ENCODE data around the gene LARGE1. TPM values are rescaled to one million over a fixed set of nuclear protein-coding genes. Genes with fewer than 3 reads are reported as not detected.
A peak's percentile ranks its signal among the peaks of the same experiment; 100 is the strongest.

LARGE1 gene
- total and polyA plus RNA-seq, 2 of the 4 experiments (the other 2 are of a cell fraction), result 6.2 to 12.4 TPM

- no peaks in the 10 kb centered on the region; the same call in 1 of the 2 replicates for H4K20me1 ChIP-seq (ENCODE audit: insufficient read depth, low read length)
- no peak overlapping the region for H3K27ac ChIP-seq (ENCODE audit: insufficient read depth, low read length)
- H3K14ac ChIP-seq (replicated peaks; ENCODE audit: low read depth, low read length), result no peak overlapping the region
- dilution Hi-C loops (cut with HindIII; ENCODE audit: low sequenced_read_pairs, unreplicated experiment), result no loop called here
- H2AK9ac ChIP-seq (replicated peaks; ENCODE audit: low read depth, low read length, poor library complexity), result no peak overlapping the region
- 0 out of 2 replicates have a peak overlapping the region, but pooled peaks have one; percentile 8 for H3K4ac ChIP-seq (ENCODE audit: low read depth, low read length)
- peak overlapping the region; percentile 9 for H2AFZ ChIP-seq (replicated peaks; ENCODE audit: low read length, poor library complexity)
- H2AK5ac ChIP-seq (ENCODE audit: low read depth, low read length), result no peak overlapping the region; the same call in 1 of the 2 replicates
- H2BK120ac ChIP-seq (ENCODE audit: low read depth, low read length), result peak overlapping the region; percentile 24
- WGBS, 2 experiments (ENCODE audit: extremely low coverage in 2 of 2, insufficient read length in 1 of 2), result no CpG with 5 or more reads among the region's 12 CpGs
- ChIA-PET CTCF (no interaction called here), POLR2A (ENCODE audit: unreplicated experiment) (interaction anchor here (0.6 kb wide), 1 partner anchor 104 kb away, joined by 3 read pairs; no protein-coding TSS in a partner anchor)
- no peak overlapping the region for H4K91ac ChIP-seq (ENCODE audit: insufficient read depth, low read depth, low read length)
- ATAC-seq (ENCODE audit: low read depth), result peak; percentile 78
- TF ChIP-seq RCOR1 (IDR thresholded peaks at IDR 0.05; ENCODE audit: insufficient replicate concordance, low read length), result no peak
- TF ChIP-seq ELK1 (IDR thresholded peaks at IDR 0.05; ENCODE audit: borderline replicate concordance, low read depth, low read length), result no peak
- TF ChIP-seq MXI1 (IDR thresholded peaks at IDR 0.05; ENCODE audit: borderline replicate concordance, low read depth, low read length), result no peak
- no peak for TF ChIP-seq NFE2L2 (IDR thresholded peaks at IDR 0.05; ENCODE audit: low read depth, low read length)
- no peak for TF ChIP-seq CHD1 (IDR thresholded peaks at IDR 0.05; ENCODE audit: low read depth, low read length)
- no peak for TF ChIP-seq POLR2A (IDR thresholded peaks at IDR 0.05; ENCODE audit: low read depth, low read length)
- no peak for TF ChIP-seq MAFK (IDR thresholded peaks at IDR 0.05; ENCODE audit: low read depth, low read length)
- TF ChIP-seq MAZ (IDR thresholded peaks at IDR 0.05; ENCODE audit: borderline replicate concordance, low read depth, low read length), result no peak
- TF ChIP-seq RAD21 (IDR thresholded peaks at IDR 0.05; ENCODE audit: low read length), result no peak
- TF ChIP-seq CEBPB (IDR thresholded peaks at IDR 0.05; ENCODE audit: low read depth, low read length), result no peak
- TF ChIP-seq USF2 (IDR thresholded peaks at IDR 0.05; ENCODE audit: low read depth, low read length), result no peak
- no peak for TF ChIP-seq SMC3 (IDR thresholded peaks at IDR 0.05; ENCODE audit: low read depth, low read length)
- no peak for TF ChIP-seq FOS (IDR thresholded peaks at IDR 0.05; ENCODE audit: low read depth, low read length)
- no peak for TF ChIP-seq CTCF (conservative IDR thresholded peaks at IDR 0.05; ENCODE audit: low read depth, low read length)
- no peaks in the 10 kb centered on the region for H3K27me3 ChIP-seq (ENCODE audit: control insufficient read depth, insufficient read depth, low read length)
- peak overlapping the region in 1 of 2 experiments; percentile 22; a peak in 1 of 4 replicates for H4K8ac ChIP-seq (ENCODE audit: low read depth in 2 of 2, low read length in 2 of 2)
- H3K18ac ChIP-seq (ENCODE audit: low read depth, low read length), result no peak overlapping the region
- in situ Hi-C loops (cut with MboI; ENCODE audit: low sequenced_read_pairs), result no loop called here
- peaks cover 7% of the 10 kb centered on the region; the same call in 1 of the 2 replicates for H3K4me1 ChIP-seq (ENCODE audit: control insufficient read depth, insufficient read depth, low read length)
- no peak overlapping the region for H3K23ac ChIP-seq (ENCODE audit: low read depth, low read length)
- no peak overlapping the region for H4K5ac ChIP-seq (ENCODE audit: low read depth, low read length)
- peaks cover 2% of the 10 kb centered on the region; the same call in 1 of the 2 replicates for H3K9me3 ChIP-seq (ENCODE audit: control insufficient read depth, insufficient read depth, low read length)
- peaks cover 29 to 36% of the 10 kb centered on the region in 2 experiments for H3K79me1 ChIP-seq (ENCODE audit: low read depth in 1 of 2, low read length in 2 of 2)
- no peak overlapping the region for H3K9ac ChIP-seq (ENCODE audit: low read depth, low read length)
- no peak overlapping the region for H3K4me3 ChIP-seq (ENCODE audit: insufficient read depth, low read depth, low read length)
- BruUV-seq (replicated peaks), result no TSS peak
- peak overlapping the region; percentile 17; the same call in 1 of the 2 replicates for H3K4me2 ChIP-seq (ENCODE audit: low read depth, low read length)
- DNase-seq, result peak; percentile 45
- no peak overlapping the region for H2BK5ac ChIP-seq (ENCODE audit: low read depth, low read length, poor library complexity, severe bottlenecking)
- no peak overlapping the region; the same call in 1 of the 2 replicates for H2BK20ac ChIP-seq (ENCODE audit: low read depth, low read length)
- no peak overlapping the region for H2BK15ac ChIP-seq (ENCODE audit: low read depth, low read length)
- no peak overlapping the region for H3K56ac ChIP-seq (ENCODE audit: extremely low read depth, insufficient read depth, low read length)
- H3K36me3 ChIP-seq (ENCODE audit: control insufficient read depth, insufficient read depth, low read length), result no peaks in the 10 kb centered on the region
- H3K9me1 ChIP-seq (ENCODE audit: insufficient read depth, low read length), result peaks cover 11% of the 10 kb centered on the region
- intact Hi-C loops (cut with micrococcal nuclease), result no loop called here
These were observed 23.5 kb downstream of the LARGE1 start for GRCh38 chr22:33896575-33897447.

All from IMR-90 (cell line).